GM20431 (cell line): ENCODE results near the gene TNFRSF8.

ENCODE experiments used
- in situ Hi-C: fragments of 300-500 bp; cut with MseI, MboI; formaldehyde crosslinking; loops from one replicate; pipeline ENCODE4 v1.15.0; 2020; ENCODE audit warnings: low sequenced_read_pairs; ENCODE audit not compliant: unreplicated experiment

The TNFRSF8 gene

GRCh38 chr1:12150456-12151200 lies 87.5 kb downstream of the TNFRSF8 start:
- in situ Hi-C loops = no loop called here

- in situ Hi-C loops = no loop called here
Observed at GRCh38 chr1:12151465-12151864, 88.4 kb downstream of the TNFRSF8 start.

GRCh38 chr1:12152113-12152891 lies 89.2 kb downstream of the TNFRSF8 start:
- in situ Hi-C loops = no loop called here

GRCh38 chr1:12153181-12153785 lies 90.2 kb downstream of the TNFRSF8 start:
- in situ Hi-C loops = no loop called here

GRCh38 chr1:12155328-12155727 lies 92.2 kb downstream of the TNFRSF8 start:
- in situ Hi-C loops = no loop called here

- in situ Hi-C loops = no loop called here
Observed at GRCh38 chr1:12157366-12158231, 94.5 kb downstream of the TNFRSF8 start.

- in situ Hi-C loops = no loop called here
Observed at GRCh38 chr1:12158357-12159092, 95.4 kb downstream of the TNFRSF8 start.

- in situ Hi-C loops = no loop called here
Observed at GRCh38 chr1:12159816-12160215, 96.7 kb downstream of the TNFRSF8 start.

GRCh38 chr1:12161324-12161661 lies 98.2 kb downstream of the TNFRSF8 start:
- in situ Hi-C loops = no loop called here

- in situ Hi-C loops = no loop called here
Observed at GRCh38 chr1:12161662-12162458, 98.8 kb downstream of the TNFRSF8 start.

- in situ Hi-C loops = no loop called here
Observed at GRCh38 chr1:12162459-12163137, 99.5 kb downstream of the TNFRSF8 start.

GRCh38 chr1:12163210-12163609 lies 100.1 kb downstream of the TNFRSF8 start:
- in situ Hi-C loops = no loop called here

GRCh38 chr1:12164210-12164609 lies 101.1 kb downstream of the TNFRSF8 start:
- in situ Hi-C loops = no loop called here

GRCh38 chr1:12165342-12165741 lies 102.2 kb downstream of the TNFRSF8 start:
- in situ Hi-C loops = no loop called here

- in situ Hi-C loops = no loop called here
Observed at GRCh38 chr1:12166834-12167492, 103.9 kb downstream of the TNFRSF8 start, which contains the start of gene TNFRSF1B. Gene TNFRSF1B (plus strand): TSS chr1:12166991. CDS start chr1:12167092, 101 bp downstream.

- in situ Hi-C loops = no loop called here
Observed at GRCh38 chr1:12167493-12168429, 104.7 kb downstream of the TNFRSF8 start.
